ENCODE results near the gene CCDC60.

The CCDC60 gene

GRCh38 chr12:119479121-119479561 lies 144.6 kb downstream of the CCDC60 start:
- no peaks in the 10 kb centered on the region for H3K4me1 Mint-ChIP-seq
- no peaks in the 10 kb centered on the region for H3K27me3 Mint-ChIP-seq
- no peak overlapping the region for H3K4me3 Mint-ChIP-seq
- peaks cover 5 to 7% of the 10 kb centered on the region in 2 donors for H3K9me3 Mint-ChIP-seq
- no peak overlapping the region for H3K27ac Mint-ChIP-seq
- DNase-seq (no peak), ATAC-seq (no peak)

GRCh38 chr12:119480551-119480950 lies 146.0 kb downstream of the CCDC60 start:
- Mint-ChIP-seq H3K9me3 (peaks cover 5 to 7% of the 10 kb centered on the region in 2 donors), H3K4me3 (no peak overlapping the region), H3K27ac (no peak overlapping the region), H3K27me3 (peaks cover 2% of the 10 kb centered on the region), H3K4me1 (no peaks in the 10 kb centered on the region)
- ATAC-seq (no peak), DNase-seq (no peak)

GRCh38 chr12:119486599-119487154 lies 152.1 kb downstream of the CCDC60 start:
- H3K27ac Mint-ChIP-seq, result no peak overlapping the region
- no peaks in the 10 kb centered on the region for H3K4me1 Mint-ChIP-seq
- ATAC-seq, result no peak
- H3K4me3 Mint-ChIP-seq, result no peak overlapping the region
- H3K9me3 Mint-ChIP-seq, result no peaks in the 10 kb centered on the region
- H3K27me3 Mint-ChIP-seq, result peaks cover 21% of the 10 kb centered on the region
- no peak for DNase-seq

- no peak for DNase-seq
- H3K4me1 Mint-ChIP-seq, result no peaks in the 10 kb centered on the region
- no peaks in the 10 kb centered on the region for H3K9me3 Mint-ChIP-seq
- no peak overlapping the region for H3K27ac Mint-ChIP-seq
- H3K27me3 Mint-ChIP-seq, result peaks cover 24% of the 10 kb centered on the region
- ATAC-seq, result no peak
- no peak overlapping the region for H3K4me3 Mint-ChIP-seq
These were observed 157.3 kb downstream of the CCDC60 start for GRCh38 chr12:119491814-119492213.

GRCh38 chr12:119500209-119500608 lies 165.7 kb downstream of the CCDC60 start:
- H3K27ac Mint-ChIP-seq, result no peak overlapping the region
- no peak for DNase-seq
- H3K9me3 Mint-ChIP-seq, result no peaks in the 10 kb centered on the region
- no peak for ATAC-seq
- H3K4me3 Mint-ChIP-seq, result no peak overlapping the region
- no peaks in the 10 kb centered on the region for H3K4me1 Mint-ChIP-seq
- H3K27me3 Mint-ChIP-seq, result peaks cover 31% of the 10 kb centered on the region

GRCh38 chr12:119501052-119501451 lies 166.5 kb downstream of the CCDC60 start:
- no peak for ATAC-seq
- DNase-seq, result no peak

GRCh38 chr12:119505001-119505400 lies 170.5 kb downstream of the CCDC60 start:
- Mint-ChIP-seq H3K4me3 (no peak overlapping the region), H3K27ac (no peak overlapping the region), H3K4me1 (no peaks in the 10 kb centered on the region), H3K9me3 (no peaks in the 10 kb centered on the region), H3K27me3 (peaks cover 8% of the 10 kb centered on the region)
- DNase-seq (no peak), ATAC-seq (no peak)

More at GRCh38 chr12:119501052-119501451, 166.5 kb downstream of the CCDC60 start:
- H3K4me1 Mint-ChIP-seq, result no peaks in the 10 kb centered on the region
- H3K9me3 Mint-ChIP-seq, result no peaks in the 10 kb centered on the region
- H3K27me3 Mint-ChIP-seq, result peaks cover 28% of the 10 kb centered on the region
- no peak overlapping the region for H3K27ac Mint-ChIP-seq
- H3K4me3 Mint-ChIP-seq, result no peak overlapping the region

GRCh38 chr12:119512772-119513497 lies 178.4 kb downstream of the CCDC60 start:
- Mint-ChIP-seq H3K4me3 (no peak overlapping the region), H3K4me1 (no peaks in the 10 kb centered on the region), H3K27ac (no peak overlapping the region), H3K27me3 (peaks cover 15% of the 10 kb centered on the region), H3K9me3 (no peaks in the 10 kb centered on the region)
- no peak for ATAC-seq
- no peak for DNase-seq

- no peak for DNase-seq
- no peak overlapping the region for H3K4me3 Mint-ChIP-seq
- no peaks in the 10 kb centered on the region for H3K27me3 Mint-ChIP-seq
- H3K27ac Mint-ChIP-seq, result no peak overlapping the region
- peaks cover 6% of the 10 kb centered on the region in 2 donors for H3K9me3 Mint-ChIP-seq
- no peak for ATAC-seq
- no peaks in the 10 kb centered on the region for H3K4me1 Mint-ChIP-seq
These were observed 193.7 kb downstream of the CCDC60 start for GRCh38 chr12:119528241-119528640.

- no peaks in the 10 kb centered on the region for H3K4me1 Mint-ChIP-seq
- no peak for ATAC-seq
- H3K27ac Mint-ChIP-seq, result no peak overlapping the region
- H3K4me3 Mint-ChIP-seq, result no peak overlapping the region
- peaks cover under 1 to 2% of the 10 kb centered on the region in 2 donors for H3K9me3 Mint-ChIP-seq
- no peak for DNase-seq
- H3K27me3 Mint-ChIP-seq, result peaks cover 14% of the 10 kb centered on the region
These were observed 205.9 kb downstream of the CCDC60 start for GRCh38 chr12:119540476-119540875.

GRCh38 chr12:119544765-119545625 lies 210.5 kb downstream of the CCDC60 start:
- DNase-seq (peak; percentile 42 to 45), ATAC-seq (peak; percentile 60)
- no peak overlapping the region for H3K27ac Mint-ChIP-seq
- peaks cover 39% of the 10 kb centered on the region for H3K27me3 Mint-ChIP-seq
- no peaks in the 10 kb centered on the region for H3K9me3 Mint-ChIP-seq
- H3K4me1 Mint-ChIP-seq, result no peaks in the 10 kb centered on the region
- H3K4me3 Mint-ChIP-seq, result no peak overlapping the region

GRCh38 chr12:119546340-119546739 lies 211.8 kb downstream of the CCDC60 start:
- Mint-ChIP-seq H3K4me1 (no peaks in the 10 kb centered on the region), H3K4me3 (no peak overlapping the region), H3K9me3 (no peaks in the 10 kb centered on the region), H3K27me3 (peaks cover 46% of the 10 kb centered on the region), H3K27ac (no peak overlapping the region)
- ATAC-seq, result no peak
- no peak for DNase-seq

- H3K27me3 Mint-ChIP-seq, result peaks cover 52% of the 10 kb centered on the region
- DNase-seq (no peak), ATAC-seq (no peak)
- no peaks in the 10 kb centered on the region for H3K4me1 Mint-ChIP-seq
- no peaks in the 10 kb centered on the region for H3K9me3 Mint-ChIP-seq
- H3K4me3 Mint-ChIP-seq, result no peak overlapping the region
- H3K27ac Mint-ChIP-seq, result no peak overlapping the region
These were observed 212.5 kb downstream of the CCDC60 start for GRCh38 chr12:119547001-119547400.

GRCh38 chr12:119556854-119557253 lies 222.3 kb downstream of the CCDC60 start:
- peaks cover 20% of the 10 kb centered on the region for H3K27me3 Mint-ChIP-seq
- no peak for ATAC-seq
- no peak overlapping the region for H3K4me3 Mint-ChIP-seq
- no peaks in the 10 kb centered on the region for H3K4me1 Mint-ChIP-seq
- no peak overlapping the region for H3K27ac Mint-ChIP-seq
- H3K9me3 Mint-ChIP-seq, result no peaks in the 10 kb centered on the region
- no peak for DNase-seq

GRCh38 chr12:119565404-119565803 lies 230.9 kb downstream of the CCDC60 start:
- ATAC-seq, result no peak
- Mint-ChIP-seq H3K9me3 (no peaks in the 10 kb centered on the region), H3K4me1 (no peaks in the 10 kb centered on the region), H3K4me3 (no peak overlapping the region), H3K27ac (no peak overlapping the region), H3K27me3 (peaks cover 30% of the 10 kb centered on the region)
- no peak for DNase-seq

GRCh38 chr12:119570771-119571170 lies 236.2 kb downstream of the CCDC60 start:
- DNase-seq (no peak), ATAC-seq (no peak)
- Mint-ChIP-seq H3K9me3 (no peaks in the 10 kb centered on the region), H3K4me3 (no peak overlapping the region), H3K27ac (no peak overlapping the region), H3K4me1 (no peaks in the 10 kb centered on the region), H3K27me3 (peaks cover 30% of the 10 kb centered on the region)

Data from stimulated activated naive CD8-positive, alpha-beta T cell treated with anti-CD3 and anti-CD28 coated beads, Interleukin-15, amount 100 ng/mL, for 72 hours (primary cell).